K562 (cell line): Measurements from ENCODE around the gene WNT16. TPM values are rescaled to one million over a fixed set of nuclear protein-coding genes. Genes with fewer than 3 reads are reported as not detected.

Source experiments
- ATAC-seq: fragments of 200-7000 bp; cut with Tn5 transposase; 3 replicates; pipeline ENCODE4 v1.9.1; 2020; ENCODE audit warnings: moderate library complexity
- BruUV-seq: library from RNA; stranded (reverse); fragments of 400-500 nt; replicated peaks from 2 replicates; lab custom pipeline; 2021; lab: Mats Ljungman, UMichigan
- CTCF ChIA-PET: fragments of 300-600 bp; formaldehyde crosslinking; extraction: SDS; loops from one replicate; lab custom pipeline; 2021; ENCODE audit warnings: low intra/inter-chr PET ratio; lab: Yijun Ruan, JAX
- POLR2A ChIA-PET: fragments of 300-600, 350-650 bp; sonication (Branson Sonifier 250); formaldehyde crosslinking; extraction: SDS; loops from one replicate; lab custom pipeline; 2021; ENCODE audit warnings: antibody characterized with exemption, inconsistent platforms; lab: Yijun Ruan, JAX
- DNase-seq, 4 experiments: peaks; one replicate each; pipeline versions ENCODE4 v3.0.0 to v3.0.0-alpha.2; 2011 to 2018; ENCODE audit warnings: low spot score in 3 of 4, mixed read lengths in 3 of 4; ENCODE audit errors: extremely low read depth in 1 of 4
- FAIRE-seq: peaks from 2 replicates; lab custom pipeline; 2011; peaks lifted over from hg19 to GRCh38; lab: Jason Lieb, UNC
- H2AFZ ChIP-seq: 2 replicates; pipeline ENCODE4 v1.6.0; 2011; ENCODE audit warnings: low read depth, low read length, control low read depth, inconsistent platforms
- H3K27ac ChIP-seq: fragments of 200-600 bp; 3 replicates; pipeline ENCODE4 v1.8.0; 2011; ENCODE audit warnings: low read depth, mild to moderate bottlenecking, control low read depth, inconsistent platforms, low read length, moderate library complexity, mixed read lengths; ENCODE audit errors: extremely low read depth
- H3K27me3 ChIP-seq, 2 experiments: fragments of 300-600 bp in 1 of 2; 2 replicates in 1 of 2; 3 replicates in 1 of 2; pipeline versions ENCODE4 v1.6.0 to v1.8.0; 2011; ENCODE audit warnings: inconsistent platforms in 2 of 2, low read length in 2 of 2, mild to moderate bottlenecking in 1 of 2, mixed read lengths in 1 of 2, moderate library complexity in 1 of 2; ENCODE audit not compliant: control insufficient read depth in 2 of 2, insufficient read depth in 2 of 2
- H3K36me3 ChIP-seq: fragments of 300-600 bp; 3 replicates; pipeline ENCODE4 v1.8.0; 2011; ENCODE audit warnings: mild to moderate bottlenecking, low read length, inconsistent platforms; ENCODE audit not compliant: control insufficient read depth, insufficient read depth
- H3K4me1 ChIP-seq, 2 experiments: fragments of 200-600 bp in 1 of 2; replicated peaks in 1 of 2; 2 replicates in 1 of 2; 3 replicates in 1 of 2; pipeline versions ENCODE4 v1.5.1 to v1.8.0; 2011; ENCODE audit warnings: inconsistent platforms in 2 of 2, low read length in 2 of 2, mild to moderate bottlenecking in 1 of 2, mixed read lengths in 1 of 2, moderate library complexity in 1 of 2; ENCODE audit not compliant: control insufficient read depth in 2 of 2, insufficient read depth in 2 of 2
- H3K4me2 ChIP-seq: 2 replicates; pipeline ENCODE4 v1.6.1; 2011; ENCODE audit warnings: low read length, control low read depth, inconsistent platforms, mixed read lengths; ENCODE audit not compliant: insufficient read depth
- H3K4me3 ChIP-seq: fragments of 200-600 bp; sonication (generic), shearing (Covaris generic); 2 replicates; pipeline ENCODE4 v1.5.1; 2016; ENCODE audit warnings: control low read depth, inconsistent platforms
- H3K79me2 ChIP-seq: fragments of 200-600 bp; 3 replicates; pipeline ENCODE4 v1.8.0; 2011; ENCODE audit warnings: low read length, inconsistent platforms; ENCODE audit not compliant: control insufficient read depth, insufficient read depth
- H3K9ac ChIP-seq, 2 experiments: 2 replicates each; pipeline versions ENCODE4 v1.6.0 to v1.6.1; 2011; ENCODE audit warnings: low read depth in 2 of 2, low read length in 2 of 2, control low read depth in 1 of 2, inconsistent platforms in 1 of 2, mild to moderate bottlenecking in 1 of 2, mixed read lengths in 1 of 2; ENCODE audit not compliant: insufficient read depth in 1 of 2
- H3K9me1 ChIP-seq: one replicate; pipeline ENCODE4 v1.6.0; 2011; ENCODE audit warnings: inconsistent platforms, mild to moderate bottlenecking, low read length, moderate library complexity; ENCODE audit not compliant: control insufficient read depth, insufficient read depth
- H3K9me3 ChIP-seq: replicated peaks from 2 replicates; pipeline ENCODE4 v1.5.1; 2011; ENCODE audit warnings: low read depth, low read length, inconsistent platforms; ENCODE audit not compliant: control insufficient read depth, insufficient read depth
- H4K20me1 ChIP-seq: replicated peaks from 2 replicates; pipeline ENCODE4 v1.6.1; 2011; ENCODE audit warnings: low read length, inconsistent platforms, mixed read lengths; ENCODE audit not compliant: control insufficient read depth, insufficient read depth
- GABPB1 ChIP-seq: sonication (generic); formaldehyde crosslinking; IDR thresholded peaks from 2 replicates; pipeline ENCODE4 v1.8.0; 2022; ENCODE audit warnings: mild to moderate bottlenecking, missing genetic modification reagents
- MAFG ChIP-seq: fragments of 450-650 bp; conservative IDR thresholded peaks from 2 replicates; pipeline ENCODE4 v1.6.1; 2016; ENCODE audit warnings: missing genetic modification characterization, missing compliant biosample characterization
- NFIX ChIP-seq: fragments of 250-450 bp; sonication (Bioruptor Pico); IDR thresholded peaks from 2 replicates; pipeline ENCODE4 v1.4.0; 2020; ENCODE audit warnings: low read depth, mild to moderate bottlenecking, moderate library complexity
- SRSF1 ChIP-seq: fragments of 200-400 bp; formaldehyde crosslinking; IDR thresholded peaks from 2 replicates; pipeline ENCODE4 v1.6.1; 2017; ENCODE audit warnings: mild to moderate bottlenecking, low read depth, low read length, moderate library complexity
- SRSF3 ChIP-seq: fragments of 200-400 bp; formaldehyde crosslinking; IDR thresholded peaks from 2 replicates; pipeline ENCODE4 v1.6.1; 2016; ENCODE audit warnings: mild to moderate bottlenecking, low read length, moderate library complexity; ENCODE audit not compliant: insufficient read depth
- ZSCAN32 ChIP-seq: fragments of 450-650 bp; formaldehyde crosslinking; IDR thresholded peaks from 2 replicates; pipeline ENCODE4 v1.4.0; 2020; ENCODE audit warnings: mild to moderate bottlenecking, moderate library complexity
- WGBS: fragments of 100-300 bp; shearing (Covaris generic); methylation state at CpG from one replicate; pipeline ENCODE4 v1.1.6; 2016; ENCODE audit warnings: low coverage, mixed read lengths; ENCODE audit not compliant: insufficient coverage; ENCODE audit errors: missing lambda C conversion rate; 5-methylcytosine and 5-hydroxymethylcytosine counted together
- in situ Hi-C: fragments of 300-500 bp; cut with MboI; formaldehyde crosslinking; loops from 4 replicates; pipeline ENCODE4 v1.15.0; 2018; ENCODE audit warnings: inconsistent platforms, mixed read lengths
- intact Hi-C: fragments of 100-400 bp; cut with micrococcal nuclease; formaldehyde crosslinking; loops from 2 replicates; pipeline ENCODE4 v1.14.2; 2022
- polyA plus RNA-seq, 8 experiments: library from polyadenylated mRNA; depleted of rRNA in 4 of 8; stranded (reverse) in 5 of 8; unstranded in 3 of 8; fragments of >200 nt; fragmentation: Nextera tagmentation in 2 of 8; fragmentation: Illumina TruSeq in 1 of 8; extraction: Ambion mirVana in 2 of 8; extraction: Trizol in 1 of 8; gene quantifications; 2 replicates each; pipeline versions ENCODE4 v1.2.1 to v1.2.3, GENCODE V29; 2011 to 2014; ENCODE audit warnings: inconsistent platforms in 1 of 8, missing spikeins in 1 of 8
- total RNA-seq, 7 experiments: library from RNA; depleted of rRNA in 6 of 7; stranded (reverse); fragments of >200 nt in 6 of 7; fragmentation: Illumina TruSeq in 2 of 7; extraction: Trizol in 2 of 7; gene quantifications; 2 replicates each; pipeline versions ENCODE4 v1.2.1 to v1.2.3, GENCODE V29; 2011 to 2021; ENCODE audit warnings: low replicate concordance in 1 of 7
- TF ChIP-seq, protein P1 (sequence below): IDR thresholded peaks from 2 replicates; pipeline ENCODE4 v1.6.1; 2012; ENCODE audit warnings: low read depth, low read length, improper control_type of control experiment, borderline replicate concordance
- TF ChIP-seq, protein P2 (sequence below): fragments of 450-650 bp; IDR thresholded peaks from 2 replicates; pipeline ENCODE4 v1.7.1; 2018; ENCODE audit warnings: mild to moderate bottlenecking, low read depth; ENCODE audit not compliant: partially characterized antibody

Gene WNT16
- total and polyA plus RNA-seq, 9 of the 15 experiments (the other 6 are each of a cell fraction or from before 2014, with no cell fraction given), result 0.06 to 0.07 TPM; not detected in 7

DNA sequence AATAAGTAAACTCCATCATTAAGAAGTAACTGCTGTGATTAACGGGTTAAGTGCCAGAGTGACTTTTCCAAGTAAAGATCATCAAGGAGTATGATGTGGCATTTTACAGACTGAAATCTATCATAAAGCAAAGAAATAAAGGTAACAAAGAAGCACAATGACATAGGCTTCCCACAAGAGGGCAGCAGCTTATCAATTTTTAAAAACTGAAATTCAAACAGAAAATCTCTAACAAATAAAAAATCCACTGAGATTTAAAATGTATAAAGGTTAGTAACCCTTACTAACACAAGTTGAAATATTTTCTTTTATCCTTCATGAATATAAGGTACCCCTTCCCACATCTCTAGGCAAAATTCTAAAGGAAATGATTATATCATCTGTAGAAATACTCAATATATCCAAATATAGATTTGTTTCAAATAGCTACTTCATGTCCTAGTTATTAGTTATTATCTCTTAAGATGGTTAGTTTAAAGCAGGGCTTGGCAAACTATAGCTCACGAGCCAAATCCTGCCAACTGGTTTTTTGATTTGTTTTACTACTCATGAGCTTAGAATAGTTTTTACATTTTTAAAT lies 38.1 kb downstream of the WNT16 start:
- no peaks in the 10 kb centered on the region for H3K27me3 ChIP-seq
- peak; percentile 66 for FAIRE-seq
- 4% methylated on average over 2 of the region's 2 CpGs for WGBS
- no TSS peak for BruUV-seq
- H3K4me2 ChIP-seq, result no peak overlapping the region
- no peaks in the 10 kb centered on the region for H4K20me1 ChIP-seq
- in situ Hi-C loops (loop anchor here (25.0 kb wide), 1 partner anchor 620 kb away; no protein-coding TSS in a partner anchor), intact Hi-C loops (loop anchor here (1.0 to 2.0 kb wide), 4 partner anchors 72 to 628 kb away; no protein-coding TSS in a partner anchor)
- H3K9ac ChIP-seq, result no peak overlapping the region
- no peaks in the 10 kb centered on the region for H3K79me2 ChIP-seq
- no peak overlapping the region for H3K27ac ChIP-seq
- ChIA-PET POLR2A (interaction anchor here (0.6 to 2.3 kb wide), 8 partner anchors 12 to 627 kb away, joined by 3 to 7 read pairs (median 3); partner anchors contain the start of gene FAM3C), CTCF (interaction anchor here (0.7 to 3.7 kb wide), 4 partner anchors 143 to 628 kb away, joined by 3 to 104 read pairs (median 12); no protein-coding TSS in a partner anchor)
- H3K4me1 ChIP-seq, result no peaks in the 10 kb centered on the region
- no peaks in the 10 kb centered on the region for H3K9me1 ChIP-seq
- no peak overlapping the region for H2AFZ ChIP-seq
- DNase-seq, result peak; percentile 43 to 60 (median 51)
- no peak overlapping the region for H3K4me3 ChIP-seq
- ATAC-seq, result peak; percentile 77
- no peaks in the 10 kb centered on the region for H3K9me3 ChIP-seq
- peaks cover 61% of the 10 kb centered on the region for H3K36me3 ChIP-seq
- TF ChIP-seq SRSF3 (no peak), ZSCAN32 (CRISPR knock-in tag) (no peak), SRSF1 (no peak), NFIX (CRISPR knock-in tag) (no peak), GABPB1 (CRISPR knock-in tag) (no peak), MAFG (tag) (peak; percentile 23; the same call in 1 of the 2 replicates)
- TF ChIP-seq, protein P1, sequence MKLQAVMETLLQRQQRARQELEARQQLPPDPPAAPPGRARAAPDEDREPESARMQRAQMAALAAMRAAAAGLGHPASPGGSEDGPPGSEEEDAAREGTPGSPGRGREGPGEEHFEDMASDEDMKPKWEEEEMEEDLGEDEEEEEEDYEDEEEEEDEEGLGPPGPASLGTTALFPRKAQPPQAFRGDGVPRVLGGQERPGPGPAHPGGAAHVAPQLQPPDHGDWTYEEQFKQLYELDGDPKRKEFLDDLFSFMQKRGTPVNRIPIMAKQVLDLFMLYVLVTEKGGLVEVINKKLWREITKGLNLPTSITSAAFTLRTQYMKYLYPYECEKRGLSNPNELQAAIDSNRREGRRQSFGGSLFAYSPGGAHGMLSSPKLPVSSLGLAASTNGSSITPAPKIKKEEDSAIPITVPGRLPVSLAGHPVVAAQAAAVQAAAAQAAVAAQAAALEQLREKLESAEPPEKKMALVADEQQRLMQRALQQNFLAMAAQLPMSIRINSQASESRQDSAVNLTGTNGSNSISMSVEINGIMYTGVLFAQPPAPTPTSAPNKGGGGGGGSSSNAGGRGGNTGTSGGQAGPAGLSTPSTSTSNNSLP, result no peak
- TF ChIP-seq, protein P2, sequence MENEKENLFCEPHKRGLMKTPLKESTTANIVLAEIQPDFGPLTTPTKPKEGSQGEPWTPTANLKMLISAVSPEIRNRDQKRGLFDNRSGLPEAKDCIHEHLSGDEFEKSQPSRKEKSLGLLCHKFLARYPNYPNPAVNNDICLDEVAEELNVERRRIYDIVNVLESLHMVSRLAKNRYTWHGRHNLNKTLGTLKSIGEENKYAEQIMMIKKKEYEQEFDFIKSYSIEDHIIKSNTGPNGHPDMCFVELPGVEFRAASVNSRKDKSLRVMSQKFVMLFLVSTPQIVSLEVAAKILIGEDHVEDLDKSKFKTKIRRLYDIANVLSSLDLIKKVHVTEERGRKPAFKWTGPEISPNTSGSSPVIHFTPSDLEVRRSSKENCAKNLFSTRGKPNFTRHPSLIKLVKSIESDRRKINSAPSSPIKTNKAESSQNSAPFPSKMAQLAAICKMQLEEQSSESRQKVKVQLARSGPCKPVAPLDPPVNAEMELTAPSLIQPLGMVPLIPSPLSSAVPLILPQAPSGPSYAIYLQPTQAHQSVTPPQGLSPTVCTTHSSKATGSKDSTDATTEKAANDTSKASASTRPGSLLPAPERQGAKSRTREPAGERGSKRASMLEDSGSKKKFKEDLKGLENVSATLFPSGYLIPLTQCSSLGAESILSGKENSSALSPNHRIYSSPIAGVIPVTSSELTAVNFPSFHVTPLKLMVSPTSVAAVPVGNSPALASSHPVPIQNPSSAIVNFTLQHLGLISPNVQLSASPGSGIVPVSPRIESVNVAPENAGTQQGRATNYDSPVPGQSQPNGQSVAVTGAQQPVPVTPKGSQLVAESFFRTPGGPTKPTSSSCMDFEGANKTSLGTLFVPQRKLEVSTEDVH, result peak; percentile 32
